Lung (tissue), 12 donors: ENCODE data around the gene HOXC5. TPM values are rescaled to one million over a fixed set of nuclear protein-coding genes. Genes with fewer than 3 reads are reported as not detected.

Experiments
- ATAC-seq: fragments of 200-7000 bp; cut with Tn5 transposase; one replicate; pipeline ENCODE4 v1.9.1; 2020; ENCODE audit warnings: moderate number of reproducible peaks; ENCODE audit not compliant: insufficient read depth, low FRiP score
- DNase-seq, 3 donors: peaks; one replicate each; pipeline ENCODE4 v3.0.0-alpha.2; 2013 to 2017
- H3K27ac ChIP-seq, 2 donors: one replicate each; pipeline ENCODE4 v1.5.1; 2013; ENCODE audit warnings: mild to moderate bottlenecking in 2 of 2, moderate library complexity in 2 of 2, control low read depth in 1 of 2, inconsistent platforms in 1 of 2, low read depth in 1 of 2, low read length in 1 of 2
- H3K27me3 ChIP-seq, 3 donors: one replicate each; pipeline ENCODE4 v1.5.1; 2013; ENCODE audit warnings: low read length in 2 of 3; ENCODE audit not compliant: control insufficient read depth in 3 of 3, insufficient read depth in 3 of 3
- H3K36me3 ChIP-seq, 4 donors: one replicate each; pipeline ENCODE4 v1.5.1; 2013; ENCODE audit warnings: low read length in 4 of 4, mild to moderate bottlenecking in 1 of 4, moderate library complexity in 1 of 4; ENCODE audit not compliant: control insufficient read depth in 4 of 4, insufficient read depth in 4 of 4
- H3K4me1 ChIP-seq, 5 donors: one replicate each; pipeline ENCODE4 v1.5.1; 2013; ENCODE audit warnings: low read length in 5 of 5, mild to moderate bottlenecking in 2 of 5, moderate library complexity in 1 of 5; ENCODE audit not compliant: control insufficient read depth in 5 of 5, insufficient read depth in 5 of 5
- H3K4me3 ChIP-seq: one replicate; pipeline ENCODE4 v1.5.1; 2013; ENCODE audit warnings: mild to moderate bottlenecking, control low read depth, moderate library complexity
- H3K9ac ChIP-seq, 2 donors: one replicate each; pipeline ENCODE4 v1.5.1; 2013; ENCODE audit warnings: low read length in 2 of 2, control low read depth in 1 of 2; ENCODE audit not compliant: insufficient read depth in 1 of 2
- H3K9me3 ChIP-seq, 4 donors: one replicate each; pipeline ENCODE4 v1.5.1; 2013; ENCODE audit warnings: low read length in 3 of 4, mild to moderate bottlenecking in 1 of 4, moderate library complexity in 1 of 4; ENCODE audit not compliant: control insufficient read depth in 4 of 4, insufficient read depth in 3 of 4
- CTCF ChIP-seq: IDR thresholded peaks from 2 replicates; pipeline ENCODE4 v1.5.1; 2012; ENCODE audit warnings: mild to moderate bottlenecking; ENCODE audit errors: control extremely low read depth, extremely low read depth
- WGBS, 2 donors: extraction: QIAGEN DNeasy Blood & Tissue Kit; methylation state at CpG; one replicate each; pipeline ENCODE4 v1.1.7; 2013; 5-methylcytosine and 5-hydroxymethylcytosine counted together
- polyA plus RNA-seq, 2 donors: library from polyadenylated mRNA; stranded (reverse); fragments of 200-250 nt; gene quantifications; one replicate each; pipeline ENCODE4 v1.2.1, GENCODE V29; 2013
- total RNA-seq, 2 donors: library from RNA; depleted of rRNA in 1 of 2; stranded (reverse); fragments of >200 nt in 1 of 2; gene quantifications; one replicate each; pipeline ENCODE4 v1.2.1, GENCODE V29; 2014 to 2021
- donor health status: control.
- donor health status: control.
- donor health status: Bipolar disorder and iron deficiency.
- donor health status: healthy.
- donor health status: DM: yes; HTN: yes; CAD: no.

Gene HOXC5
- total and polyA plus RNA-seq, 4 donors: 0.08 to 0.26 (median 0.17) TPM

DNA sequence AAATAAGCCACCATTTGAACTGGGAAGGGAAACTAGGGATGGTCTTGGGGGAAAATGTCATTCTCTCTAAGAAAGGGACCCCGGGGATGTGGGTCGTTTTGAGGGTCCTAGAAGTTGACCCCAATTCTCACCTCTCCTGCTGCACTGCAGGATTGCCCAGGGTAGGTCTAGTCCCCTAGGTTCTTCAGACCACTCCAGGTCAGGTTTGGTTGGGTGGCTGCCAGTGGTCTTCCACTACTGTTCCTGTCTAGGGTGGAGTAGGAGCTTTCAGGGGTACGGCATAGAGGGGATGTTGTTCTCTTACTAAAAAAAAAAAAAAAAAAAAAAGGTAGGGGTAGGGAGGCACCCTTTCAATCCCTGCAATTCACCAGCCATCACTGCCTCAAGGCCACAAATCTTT lies 16.8 kb upstream of the HOXC5 start:
- H3K9ac ChIP-seq: no peak overlapping the region
- H3K27ac ChIP-seq: no peak overlapping the region
- WGBS, 2 donors: 13 to 20% methylated on average over 3 of the region's 3 CpGs
- ATAC-seq (no peak), DNase-seq (no peak)
- H3K4me1 ChIP-seq: peaks cover 0 to 13% (median 6%) of the 10 kb centered on the region in 5 donors
- H3K9me3 ChIP-seq: peaks cover 0 to 15% (median 0%) of the 10 kb centered on the region in 4 donors
- H3K36me3 ChIP-seq: no peaks in the 10 kb centered on the region
- H3K4me3 ChIP-seq: no peak overlapping the region
- H3K27me3 ChIP-seq: peaks cover 11 to 89% (median 70%) of the 10 kb centered on the region in 3 donors
- TF ChIP-seq CTCF: no peak

GRCh38 chr12:54016478-54016964 lies 16.3 kb upstream of the HOXC5 start:
- 4 to 6% methylated on average over 25 of the region's 25 CpGs for WGBS, 2 donors
- no peak overlapping the region for H3K4me3 ChIP-seq
- peaks cover 0 to 13% (median 6%) of the 10 kb centered on the region in 5 donors for H3K4me1 ChIP-seq
- ATAC-seq: no peak
- H3K9ac ChIP-seq: no peak overlapping the region
- no peaks in the 10 kb centered on the region for H3K36me3 ChIP-seq
- peaks cover 0 to 15% (median 0%) of the 10 kb centered on the region in 4 donors for H3K9me3 ChIP-seq
- TF ChIP-seq CTCF: no peak
- H3K27me3 ChIP-seq: peaks cover 15 to 89% (median 69%) of the 10 kb centered on the region in 3 donors
- DNase-seq: peak in 1 of 3 donors; percentile 15
- H3K27ac ChIP-seq: no peak overlapping the region

DNA sequence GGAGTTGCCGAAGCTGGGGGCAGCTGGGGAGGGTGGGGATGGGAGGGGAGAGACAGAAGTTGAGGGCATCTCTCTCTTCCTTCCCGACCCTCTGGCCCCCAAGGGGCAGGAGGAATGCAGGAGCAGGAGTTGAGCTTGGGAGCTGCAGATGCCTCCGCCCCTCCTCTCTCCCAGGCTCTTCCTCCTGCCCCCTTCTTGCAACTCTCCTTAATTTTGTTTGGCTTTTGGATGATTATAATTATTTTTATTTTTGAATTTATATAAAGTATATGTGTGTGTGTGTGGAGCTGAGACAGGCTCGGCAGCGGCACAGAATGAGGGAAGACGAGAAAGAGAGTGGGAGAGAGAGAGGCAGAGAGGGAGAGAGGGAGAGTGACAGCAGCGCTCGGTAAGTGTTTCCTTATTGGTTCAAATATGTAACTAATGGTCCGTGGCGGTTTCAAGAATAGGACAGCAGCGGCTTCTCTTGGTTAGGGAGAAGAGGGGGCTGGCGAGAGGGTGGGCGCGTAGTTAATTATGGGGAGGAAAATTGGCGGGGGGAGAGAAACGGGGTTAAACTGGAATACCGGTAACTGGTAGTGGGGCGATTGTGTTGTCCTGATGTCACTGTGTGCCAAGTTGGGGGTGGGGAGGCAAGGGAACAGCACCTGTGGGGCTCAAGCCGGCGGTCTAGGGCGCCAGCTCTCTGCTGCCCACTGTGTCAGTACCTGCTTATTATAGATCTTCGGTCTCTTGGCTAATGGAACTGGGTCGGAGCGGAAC lies 15.6 kb upstream of the HOXC5 start:
- TF ChIP-seq CTCF: no peak
- Histone ChIP-seq H3K36me3 (no peaks in the 10 kb centered on the region), H3K27me3 (peaks cover 18 to 89% (median 69%) of the 10 kb centered on the region in 3 donors), H3K9me3 (peaks cover 0 to 15% (median 0%) of the 10 kb centered on the region in 4 donors), H3K4me3 (no peak overlapping the region), H3K27ac (no peak overlapping the region), H3K4me1 (peaks cover 0 to 13% (median 6%) of the 10 kb centered on the region in 5 donors), H3K9ac (no peak overlapping the region)
- ATAC-seq (no peak), DNase-seq (peak in 1 of 3 donors; percentile 10)
- 3 to 4% methylated on average over 24 of the region's 24 CpGs for WGBS, 2 donors
